Hepatocyte (in vitro differentiated cells): ENCODE results near the gene ACTG1. TPM values are rescaled to one million over a fixed set of nuclear protein-coding genes. Genes with fewer than 3 reads are reported as not detected.

Source experiments
- DNase-seq: peaks from one replicate; pipeline ENCODE4 v3.0.0-alpha.2; 2016; ENCODE audit warnings: low spot score
- H2AFZ ChIP-seq: fragments of 200-600 bp; sonication (generic); 2 replicates; pipeline ENCODE4 v1.6.0; 2016; ENCODE audit warnings: antibody characterized with exemption, mild to moderate bottlenecking
- H3K27ac ChIP-seq: fragments of 200-600 bp; sonication (generic); 2 replicates; pipeline ENCODE4 v1.5.1; 2016; ENCODE audit warnings: mild to moderate bottlenecking
- H3K27me3 ChIP-seq: fragments of 200-600 bp; sonication (generic); 2 replicates; pipeline ENCODE4 v1.6.1; 2016
- H3K36me3 ChIP-seq: fragments of 200-600 bp; sonication (generic); replicated peaks from 2 replicates; pipeline ENCODE4 v1.5.1; 2016; ENCODE audit warnings: low read depth; ENCODE audit not compliant: insufficient read depth
- H3K4me1 ChIP-seq: fragments of 200-600 bp; sonication (generic); 2 replicates; pipeline ENCODE4 v1.5.1; 2016; ENCODE audit warnings: mild to moderate bottlenecking, moderate library complexity; ENCODE audit not compliant: insufficient read depth
- H3K4me2 ChIP-seq: fragments of 200-600 bp; sonication (generic); 2 replicates; pipeline ENCODE4 v1.6.0; 2016
- H3K4me3 ChIP-seq: fragments of 200-600 bp; sonication (generic); 2 replicates; pipeline ENCODE4 v1.5.1; 2016; ENCODE audit warnings: mild to moderate bottlenecking
- H3K79me2 ChIP-seq: fragments of 200-600 bp; sonication (generic); 2 replicates; pipeline ENCODE4 v1.6.0; 2017; ENCODE audit warnings: mild to moderate bottlenecking
- H3K9me2 ChIP-seq: fragments of 200-600 bp; sonication (generic); replicated peaks from 2 replicates; pipeline ENCODE4 v1.6.0; 2017; ENCODE audit warnings: mild to moderate bottlenecking; ENCODE audit not compliant: insufficient read depth
- H3K9me3 ChIP-seq: fragments of 200-600 bp; sonication (generic); 2 replicates; pipeline ENCODE4 v1.5.1; 2016; ENCODE audit warnings: low read depth, mild to moderate bottlenecking
- H4K20me1 ChIP-seq: fragments of 200-600 bp; sonication (generic); 2 replicates; pipeline ENCODE4 v1.6.0; 2016; ENCODE audit warnings: mild to moderate bottlenecking; ENCODE audit not compliant: insufficient read depth, poor library complexity, severe bottlenecking
- EZH2 ChIP-seq: fragments of 200-600 bp; sonication (generic); IDR thresholded peaks from 2 replicates; pipeline ENCODE4 v1.6.1; 2016; ENCODE audit warnings: antibody characterized with exemption, mild to moderate bottlenecking, borderline replicate concordance
- EZH2phosphoT487 ChIP-seq: fragments of 200-600 bp; sonication (generic); IDR thresholded peaks from one replicate; pipeline ENCODE4 v1.6.1; 2018; ENCODE audit warnings: antibody characterized with exemption, mild to moderate bottlenecking, low read depth, moderate library complexity; ENCODE audit not compliant: unreplicated experiment, severe bottlenecking
- WGBS: methylation state at CpG from one replicate; pipeline ENCODE4 v1.1.6; 2016; ENCODE audit warnings: low lambda C conversion rate; ENCODE audit errors: missing lambda C conversion rate; 5-methylcytosine and 5-hydroxymethylcytosine counted together
- polyA plus RNA-seq: library from polyadenylated mRNA; unstranded; fragments of >200 nt; fragmentation: Nextera tagmentation; extraction: Ambion mirVana; gene quantifications from 2 replicates; pipeline ENCODE4 v1.2.1, GENCODE V29; 2016
- total RNA-seq: library from RNA; depleted of rRNA; stranded (reverse); fragments of >200 nt; gene quantifications from 2 replicates; pipeline ENCODE4 v1.2.3, GENCODE V29; 2014
- TF ChIP-seq, protein P1 (sequence below): fragments of 200-600 bp; sonication (generic); IDR thresholded peaks from 2 replicates; pipeline ENCODE4 v1.5.1; 2016; ENCODE audit warnings: antibody characterized with exemption, mild to moderate bottlenecking; ENCODE audit not compliant: poor library complexity

Gene ACTG1
- total and polyA plus RNA-seq, 2 experiments from 2014 or later: 2,832 to 3,298 TPM

DNA sequence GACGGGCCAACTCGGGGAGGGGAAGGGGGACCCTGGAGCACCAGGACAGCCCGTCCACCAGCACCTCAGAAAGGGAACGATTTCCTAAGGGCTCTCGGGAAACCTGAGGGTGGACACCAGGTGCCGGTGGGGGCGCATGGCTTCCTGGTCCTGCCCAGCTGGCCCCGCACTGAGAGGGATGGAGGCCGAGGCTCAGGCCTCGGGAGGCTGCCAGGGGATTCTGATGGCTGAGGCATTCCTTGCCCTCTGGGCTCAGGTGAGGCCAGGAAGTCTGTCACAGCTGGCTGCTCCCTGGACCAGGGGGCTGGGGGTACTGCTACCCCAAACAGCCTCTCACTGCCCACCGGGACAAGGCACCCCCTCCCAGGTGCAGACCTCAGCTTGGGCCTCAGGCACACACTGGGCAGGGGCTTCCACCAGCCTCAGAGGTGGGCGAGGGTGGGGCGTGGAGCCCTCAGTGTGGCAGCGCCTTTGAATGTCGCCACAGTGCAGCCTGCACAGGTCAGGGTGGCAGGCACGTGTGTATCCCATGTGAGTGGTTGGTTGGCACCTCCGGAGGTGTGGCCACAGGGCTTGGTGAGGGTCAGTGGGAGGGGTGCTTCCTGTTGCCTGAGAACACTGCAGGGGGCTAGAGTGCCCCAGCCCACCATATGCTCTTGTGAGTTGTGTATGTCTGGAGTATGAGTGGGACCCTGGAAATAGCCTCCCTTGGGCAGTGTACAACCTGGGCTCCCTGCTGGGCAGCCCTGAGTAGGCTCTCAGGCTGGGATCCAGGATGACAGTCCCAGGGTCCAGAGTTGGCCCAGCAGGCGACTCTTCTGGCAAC, 11.7 kb upstream of the ACTG1 start:
- H3K27me3 ChIP-seq: peaks cover under 1% of the 10 kb centered on the region
- WGBS: 92% methylated on average over 16 of the region's 18 CpGs
- TF ChIP-seq EZH2: no peak

DNA sequence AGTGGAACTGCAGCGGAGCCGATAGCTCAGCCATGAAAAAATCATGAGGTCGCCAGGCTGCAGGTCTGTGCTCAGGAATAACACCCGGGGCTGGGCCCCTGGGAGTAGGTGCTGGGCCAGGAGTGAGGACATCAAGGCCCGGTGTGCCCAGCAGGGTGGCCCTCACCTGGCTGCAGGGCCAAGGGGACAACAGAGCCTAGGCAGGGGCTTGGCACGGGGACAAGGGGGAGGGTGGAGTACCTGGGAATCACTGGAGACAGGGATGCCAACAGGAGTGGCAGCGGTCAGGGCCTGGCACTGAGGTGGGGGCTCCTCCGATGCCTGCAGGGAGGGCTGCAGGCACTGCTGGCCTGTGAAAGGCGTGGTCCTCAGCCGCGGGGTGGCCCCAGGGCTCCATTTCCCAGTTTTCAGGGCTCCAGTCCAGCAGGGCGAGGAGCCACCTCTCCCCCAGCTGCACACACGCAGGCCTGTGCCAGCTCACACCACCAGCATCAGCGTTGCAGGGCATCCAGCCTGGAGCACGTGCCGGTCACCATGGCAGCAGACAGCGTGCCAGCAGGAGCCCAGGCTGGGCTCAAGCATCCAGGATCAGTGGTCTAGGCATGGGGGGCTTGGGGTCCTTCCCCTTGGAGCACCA, 10.9 kb upstream of the ACTG1 start:
- H3K9me2 ChIP-seq: no peaks in the 10 kb centered on the region
- peaks cover 30% of the 10 kb centered on the region for H3K4me1 ChIP-seq
- no peaks in the 10 kb centered on the region for H3K79me2 ChIP-seq
- WGBS: 50% methylated on average over 16 of the region's 17 CpGs
- H3K27ac ChIP-seq: no peak overlapping the region
- no peaks in the 10 kb centered on the region for H3K36me3 ChIP-seq
- peak overlapping the region; percentile 60 for H3K4me2 ChIP-seq
- H3K4me3 ChIP-seq: no peak overlapping the region
- DNase-seq: no peak
- peaks cover 4% of the 10 kb centered on the region for H3K27me3 ChIP-seq
- H3K9me3 ChIP-seq: no peaks in the 10 kb centered on the region
- H4K20me1 ChIP-seq: peaks cover 1% of the 10 kb centered on the region
- no peak for TF ChIP-seq EZH2
- no peak for TF ChIP-seq EZH2phosphoT487
- TF ChIP-seq, protein P1, sequence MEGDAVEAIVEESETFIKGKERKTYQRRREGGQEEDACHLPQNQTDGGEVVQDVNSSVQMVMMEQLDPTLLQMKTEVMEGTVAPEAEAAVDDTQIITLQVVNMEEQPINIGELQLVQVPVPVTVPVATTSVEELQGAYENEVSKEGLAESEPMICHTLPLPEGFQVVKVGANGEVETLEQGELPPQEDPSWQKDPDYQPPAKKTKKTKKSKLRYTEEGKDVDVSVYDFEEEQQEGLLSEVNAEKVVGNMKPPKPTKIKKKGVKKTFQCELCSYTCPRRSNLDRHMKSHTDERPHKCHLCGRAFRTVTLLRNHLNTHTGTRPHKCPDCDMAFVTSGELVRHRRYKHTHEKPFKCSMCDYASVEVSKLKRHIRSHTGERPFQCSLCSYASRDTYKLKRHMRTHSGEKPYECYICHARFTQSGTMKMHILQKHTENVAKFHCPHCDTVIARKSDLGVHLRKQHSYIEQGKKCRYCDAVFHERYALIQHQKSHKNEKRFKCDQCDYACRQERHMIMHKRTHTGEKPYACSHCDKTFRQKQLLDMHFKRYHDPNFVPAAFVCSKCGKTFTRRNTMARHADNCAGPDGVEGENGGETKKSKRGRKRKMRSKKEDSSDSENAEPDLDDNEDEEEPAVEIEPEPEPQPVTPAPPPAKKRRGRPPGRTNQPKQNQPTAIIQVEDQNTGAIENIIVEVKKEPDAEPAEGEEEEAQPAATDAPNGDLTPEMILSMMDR: no peak
- H2AFZ ChIP-seq: no peak overlapping the region

More for the DNA sequence above, 11.7 kb upstream of the ACTG1 start:
- H4K20me1 ChIP-seq: no peaks in the 10 kb centered on the region
- no peaks in the 10 kb centered on the region for H3K9me2 ChIP-seq
- H3K9me3 ChIP-seq: no peaks in the 10 kb centered on the region
- no peaks in the 10 kb centered on the region for H3K36me3 ChIP-seq
- H3K4me1 ChIP-seq: peaks cover 23% of the 10 kb centered on the region
- H2AFZ ChIP-seq: no peak overlapping the region
- DNase-seq: no peak
- no peak overlapping the region for H3K4me3 ChIP-seq
- no peak overlapping the region for H3K27ac ChIP-seq
- H3K79me2 ChIP-seq: no peaks in the 10 kb centered on the region
- H3K4me2 ChIP-seq: no peak overlapping the region

DNA sequence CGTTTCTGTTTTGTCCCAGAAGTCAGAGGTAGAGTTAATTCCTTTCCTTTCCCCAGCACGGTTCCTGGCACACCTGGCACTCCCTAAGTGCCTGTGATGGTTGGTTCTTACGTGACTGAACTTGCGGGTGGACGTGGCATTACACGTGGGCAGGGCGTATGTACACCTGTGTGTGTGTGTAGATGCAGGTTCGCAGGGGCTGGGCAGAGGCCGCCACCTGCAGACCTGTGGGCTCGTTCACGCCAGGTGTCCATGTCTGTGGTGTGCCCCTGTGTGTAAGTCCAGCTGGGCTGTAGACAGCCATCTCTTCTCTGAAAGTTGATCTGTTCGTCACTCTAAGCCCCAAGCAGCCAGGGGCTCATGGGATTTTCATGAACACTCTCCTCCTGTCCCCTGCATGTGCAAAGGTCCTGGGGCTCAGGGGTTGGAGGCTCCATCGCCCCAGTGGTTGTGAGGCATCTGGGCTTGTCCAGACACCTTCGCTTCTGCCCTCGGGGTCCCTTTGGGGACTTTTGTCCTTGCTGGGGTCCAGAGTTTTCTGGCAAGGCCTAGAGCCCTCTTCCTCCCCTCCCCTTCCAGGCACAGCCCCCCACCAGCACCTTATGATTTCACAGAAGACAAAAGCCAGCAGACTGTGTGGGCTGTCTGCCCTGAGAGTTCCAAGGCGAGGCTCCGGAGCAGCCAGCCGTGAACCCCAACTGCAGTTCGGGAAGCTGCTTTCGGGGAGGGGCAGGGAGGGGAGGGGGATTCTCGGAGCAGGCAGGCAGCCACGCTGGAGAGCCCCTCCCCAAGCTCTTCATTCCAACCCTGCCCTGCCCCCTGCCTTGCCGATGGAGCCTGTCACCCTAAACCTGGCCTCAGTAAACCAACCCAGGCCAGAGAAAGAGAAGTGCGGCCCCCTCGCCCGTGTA, 10.1 kb upstream of the ACTG1 start:
- no peak overlapping the region for H3K4me3 ChIP-seq
- H4K20me1 ChIP-seq: peaks cover 5% of the 10 kb centered on the region
- peaks cover 35% of the 10 kb centered on the region for H3K4me1 ChIP-seq
- peaks cover 4% of the 10 kb centered on the region for H3K27me3 ChIP-seq
- TF ChIP-seq, protein P1: peak; percentile 51
- TF ChIP-seq EZH2phosphoT487: no peak
- peaks cover 2% of the 10 kb centered on the region for H3K79me2 ChIP-seq
- 74% methylated on average over 20 of the region's 26 CpGs for WGBS
- H3K27ac ChIP-seq: no peak overlapping the region
- no peaks in the 10 kb centered on the region for H3K9me3 ChIP-seq
- peak overlapping the region; percentile 60 for H3K4me2 ChIP-seq
- no peak overlapping the region for H2AFZ ChIP-seq
- peak; percentile 83 for DNase-seq
- no peaks in the 10 kb centered on the region for H3K36me3 ChIP-seq
- no peaks in the 10 kb centered on the region for H3K9me2 ChIP-seq
